H1 (cell line): ENCODE measurements around the gene DNAJC7. TPM values are rescaled to one million over a fixed set of nuclear protein-coding genes. Genes with fewer than 3 reads are reported as not detected.

Experiments
- CTCF ChIA-PET: fragments of 300-600 bp; sonication (Branson Sonifier 250); formaldehyde crosslinking; loops from one replicate; lab custom pipeline; 2021; ENCODE audit not compliant: partially characterized antibody; lab: Charles Lee
- POLR2A ChIA-PET: fragments of 300-600 bp; sonication (Branson Sonifier 250); formaldehyde crosslinking; loops from one replicate; lab custom pipeline; 2021; ENCODE audit warnings: inconsistent platforms; ENCODE audit not compliant: partially characterized antibody; lab: Charles Lee
- DNase-seq, 2 experiments: peaks; one replicate each; pipeline versions ENCODE4 v3.0.0 to v3.0.0-alpha.2; 2010 to 2022; ENCODE audit warnings: low spot score in 2 of 2, low read depth in 1 of 2, mixed read lengths in 1 of 2
- FAIRE-seq: peaks from 2 replicates; lab custom pipeline; 2011; peaks lifted over from hg19 to GRCh38; lab: Jason Lieb, UNC
- H2AFZ ChIP-seq: 2 replicates; pipeline ENCODE4 v1.8.1; 2012; ENCODE audit warnings: low read length, inconsistent platforms
- H2AK5ac ChIP-seq: 2 replicates; pipeline ENCODE4 v1.6.1; 2013; ENCODE audit warnings: low read depth, low read length
- H2BK120ac ChIP-seq: replicated peaks from 2 replicates; pipeline ENCODE3; 2013; ENCODE audit warnings: low read depth, low read length, inconsistent platforms
- H2BK12ac ChIP-seq: 2 replicates; pipeline ENCODE4 v1.6.1; 2013; ENCODE audit warnings: low read depth, low read length
- H2BK15ac ChIP-seq: 2 replicates; pipeline ENCODE4 v1.6.1; 2013; ENCODE audit warnings: low read length
- H2BK20ac ChIP-seq: 2 replicates; pipeline ENCODE4 v1.6.1; 2013; ENCODE audit warnings: low read length
- H2BK5ac ChIP-seq: 2 replicates; pipeline ENCODE4 v1.6.1; 2013; ENCODE audit warnings: low read depth, low read length
- H3K14ac ChIP-seq: 2 replicates; pipeline ENCODE4 v1.6.1; 2013; ENCODE audit warnings: inconsistent platforms; ENCODE audit not compliant: insufficient read length
- H3K18ac ChIP-seq: 2 replicates; pipeline ENCODE4 v1.6.1; 2013; ENCODE audit warnings: low read length; ENCODE audit errors: extremely low read depth
- H3K23ac ChIP-seq: 2 replicates; pipeline ENCODE4 v1.6.1; 2013; ENCODE audit warnings: inconsistent platforms; ENCODE audit not compliant: insufficient read length
- H3K23me2 ChIP-seq: 2 replicates; pipeline ENCODE4 v1.6.1; 2013; ENCODE audit warnings: low read depth, low read length
- H3K27ac ChIP-seq: 2 replicates; pipeline ENCODE4 v1.6.1; 2011; ENCODE audit warnings: low read depth, low read length, inconsistent platforms
- H3K27me3 ChIP-seq, 4 experiments: replicated peaks in 1 of 4; 1 replicate in 1 of 4; 2 replicates in 3 of 4; pipeline versions ENCODE4 v1.6.1 to v1.8.1; 2011 to 2013; ENCODE audit warnings: low read length in 3 of 4, mild to moderate bottlenecking in 3 of 4, inconsistent platforms in 2 of 4, mixed read lengths in 2 of 4, moderate library complexity in 1 of 4; ENCODE audit not compliant: control insufficient read depth in 3 of 4, insufficient read depth in 3 of 4; ENCODE audit errors: extremely low read depth in 1 of 4
- H3K36me3 ChIP-seq, 4 experiments: 2 replicates each; pipeline versions ENCODE4 v1.6.1 to v1.8.1; 2011 to 2013; ENCODE audit warnings: mild to moderate bottlenecking in 4 of 4, low read length in 3 of 4, moderate library complexity in 2 of 4, control low read depth in 1 of 4, inconsistent platforms in 1 of 4; ENCODE audit not compliant: insufficient read depth in 4 of 4, control insufficient read depth in 2 of 4
- H3K4ac ChIP-seq: replicated peaks from 2 replicates; pipeline ENCODE3; 2013; ENCODE audit warnings: low read length, low read depth, mixed read lengths, inconsistent platforms; ENCODE audit not compliant: insufficient read length
- H3K4me1 ChIP-seq, 4 experiments: replicated peaks in 1 of 4; 1 replicate in 1 of 4; 2 replicates in 3 of 4; pipeline versions ENCODE4 v1.6.1 to v1.8.1; 2011 to 2013; ENCODE audit warnings: low read length in 3 of 4, inconsistent platforms in 2 of 4, mixed read lengths in 1 of 4; ENCODE audit not compliant: insufficient read depth in 4 of 4, control insufficient read depth in 3 of 4
- H3K4me2 ChIP-seq, 2 experiments: 2 replicates each; pipeline versions ENCODE4 v1.6.1 to v1.8.1; 2011 to 2013; ENCODE audit warnings: low read depth in 2 of 2, low read length in 2 of 2, control low read depth in 1 of 2, inconsistent platforms in 1 of 2, mild to moderate bottlenecking in 1 of 2; ENCODE audit not compliant: insufficient read depth in 1 of 2
- H3K4me3 ChIP-seq, 4 experiments: fragments of 200-600, 300-600 bp in 1 of 4; sonication (generic), shearing (Covaris generic), sonication (Bioruptor Twin) in 1 of 4; 2 replicates each; pipeline versions ENCODE4 v1.5.1 to v1.8.1; 2011 to 2016; ENCODE audit warnings: low read length in 4 of 4, low read depth in 3 of 4, control low read depth in 2 of 4, inconsistent platforms in 2 of 4, mild to moderate bottlenecking in 2 of 4, mixed read lengths in 1 of 4, moderate library complexity in 1 of 4; ENCODE audit not compliant: insufficient read depth in 2 of 4; ENCODE audit errors: extremely low read depth in 1 of 4
- H3K56ac ChIP-seq: replicated peaks from 2 replicates; pipeline ENCODE3; 2013; ENCODE audit warnings: low read depth, mild to moderate bottlenecking, mixed read lengths, low read length, inconsistent platforms; ENCODE audit not compliant: insufficient read length
- H3K79me1 ChIP-seq: 2 replicates; pipeline ENCODE4 v1.6.1; 2013; ENCODE audit warnings: low read depth, low read length, control low read depth
- H3K79me2 ChIP-seq, 2 experiments: 2 replicates each; pipeline versions ENCODE4 v1.6.1 to v1.8.1; 2012 to 2013; ENCODE audit warnings: low read length in 2 of 2, mild to moderate bottlenecking in 2 of 2, inconsistent platforms in 1 of 2; ENCODE audit not compliant: insufficient read depth in 2 of 2, control insufficient read depth in 1 of 2
- H3K9ac ChIP-seq, 4 experiments: replicated peaks in 1 of 4; 1 replicate in 1 of 4; 2 replicates in 3 of 4; pipeline versions ENCODE4 v1.6.1 to v1.8.1; 2011 to 2013; ENCODE audit warnings: low read depth in 3 of 4, low read length in 3 of 4, control low read depth in 2 of 4, mild to moderate bottlenecking in 2 of 4, moderate library complexity in 2 of 4, inconsistent platforms in 1 of 4; ENCODE audit errors: extremely low read depth in 1 of 4
- H3K9me3 ChIP-seq, 2 experiments: 2 replicates each; pipeline versions ENCODE4 v1.6.1 to v1.8.1; 2012 to 2013; ENCODE audit warnings: mild to moderate bottlenecking in 2 of 2, moderate library complexity in 2 of 2, control low read depth in 1 of 2, inconsistent platforms in 1 of 2, low read depth in 1 of 2, low read length in 1 of 2, mixed read lengths in 1 of 2; ENCODE audit not compliant: insufficient read depth in 2 of 2
- H4K20me1 ChIP-seq, 2 experiments: replicated peaks in 1 of 2; 2 replicates each; pipeline versions ENCODE3 to v1.8.1; 2011 to 2013; ENCODE audit warnings: inconsistent platforms in 2 of 2, low read length in 2 of 2, mild to moderate bottlenecking in 1 of 2; ENCODE audit not compliant: insufficient read depth in 2 of 2, control insufficient read depth in 1 of 2
- H4K5ac ChIP-seq: 2 replicates; pipeline ENCODE4 v1.6.1; 2013; ENCODE audit warnings: low read length, low read depth, mixed read lengths, inconsistent platforms; ENCODE audit not compliant: insufficient read length
- H4K8ac ChIP-seq: 2 replicates; pipeline ENCODE4 v1.8.0; 2013; ENCODE audit warnings: mild to moderate bottlenecking, moderate library complexity, low read length, inconsistent platforms; ENCODE audit not compliant: insufficient read depth; ENCODE audit errors: extremely low read depth
- H4K91ac ChIP-seq: replicated peaks from 2 replicates; pipeline ENCODE3; 2013; ENCODE audit warnings: low read length, mixed read lengths, inconsistent platforms; ENCODE audit not compliant: insufficient read length
- EZH2 ChIP-seq: fragments of 200-600 bp; sonication (generic); IDR thresholded peaks from 2 replicates; pipeline ENCODE4 v1.7.1; 2012; ENCODE audit warnings: low read depth, mild to moderate bottlenecking, moderate library complexity, low read length, inconsistent platforms; ENCODE audit not compliant: severe bottlenecking
- KDM1A ChIP-seq: fragments of 200-600, 300-600 bp; sonication (generic); IDR thresholded peaks from 2 replicates; pipeline ENCODE4 v1.7.1; 2016; ENCODE audit warnings: mild to moderate bottlenecking, low read length, borderline replicate concordance
- KDM4A ChIP-seq: IDR thresholded peaks from one replicate; pipeline ENCODE4 v1.7.1; 2012; ENCODE audit warnings: low read depth, mild to moderate bottlenecking, moderate library complexity, low read length, inconsistent platforms; ENCODE audit not compliant: severe bottlenecking
- NANOG ChIP-seq: IDR thresholded peaks from 2 replicates; pipeline ENCODE4 v1.6.1; 2011; ENCODE audit warnings: low read length, low read depth, mild to moderate bottlenecking, inconsistent platforms; ENCODE audit not compliant: insufficient read depth, poor library complexity, severe bottlenecking
- RAD21 ChIP-seq, 2 experiments: IDR thresholded peaks in 1 of 2; conservative IDR thresholded peaks in 1 of 2; 2 replicates each; pipeline ENCODE4 v1.6.1; 2011; ENCODE audit warnings: low read depth in 2 of 2, low read length in 2 of 2, improper control_type of control experiment in 1 of 2, inconsistent platforms in 1 of 2, mild to moderate bottlenecking in 1 of 2, moderate library complexity in 1 of 2
- SIN3A ChIP-seq, 2 experiments: IDR thresholded peaks in 1 of 2; conservative IDR thresholded peaks in 1 of 2; 2 replicates each; pipeline ENCODE4 v1.6.1; 2011 to 2012; ENCODE audit warnings: low read length in 2 of 2, improper control_type of control experiment in 1 of 2, low read depth in 1 of 2, mild to moderate bottlenecking in 1 of 2
- SP2 ChIP-seq: IDR thresholded peaks from 2 replicates; pipeline ENCODE4 v1.6.1; 2012; ENCODE audit warnings: mild to moderate bottlenecking, low read length, inconsistent platforms
- SP4 ChIP-seq: IDR thresholded peaks from 2 replicates; pipeline ENCODE4 v1.6.1; 2012; ENCODE audit warnings: low read length, inconsistent platforms
- SRF ChIP-seq: IDR thresholded peaks from 2 replicates; pipeline ENCODE4 v1.6.1; 2011; ENCODE audit warnings: mild to moderate bottlenecking, low read depth, low read length, moderate library complexity
- SUZ12 ChIP-seq: fragments of 200-600 bp; sonication (generic); IDR thresholded peaks from 2 replicates; pipeline ENCODE4 v1.6.1; 2012; ENCODE audit warnings: mild to moderate bottlenecking, inconsistent platforms, low read length, moderate library complexity, mixed read lengths
- TAF1 ChIP-seq: IDR thresholded peaks from 2 replicates; pipeline ENCODE4 v1.6.1; 2011; ENCODE audit warnings: mild to moderate bottlenecking, low read depth, low read length
- WGBS, 2 experiments: shearing (Covaris generic) in 1 of 2; methylation state at CpG; one replicate each; pipeline versions ENCODE4 v1.1.6 to v1.1.7; 2013 to 2015; ENCODE audit warnings: low lambda C conversion rate in 2 of 2, mixed read lengths in 2 of 2, inconsistent platforms in 1 of 2, low coverage in 1 of 2, missing lambda C conversion rate in 1 of 2; ENCODE audit not compliant: insufficient replicate concordance in 2 of 2, insufficient coverage in 1 of 2, insufficient read length in 1 of 2; ENCODE audit errors: extremely low coverage in 1 of 2, missing lambda C conversion rate in 1 of 2; 5-methylcytosine and 5-hydroxymethylcytosine counted together
- polyA plus RNA-seq, 7 experiments: library from polyadenylated mRNA; depleted of rRNA in 3 of 7; stranded (reverse) in 5 of 7; unstranded in 2 of 7; fragments of >200 nt in 5 of 7; fragments of 200-250 nt in 2 of 7; gene quantifications; 1 replicate in 5 of 7; 2 replicates in 1 of 7; 4 replicates in 1 of 7; pipeline versions ENCODE4 v1.2.1 to v1.2.3, GENCODE V29; 2011 to 2013; ENCODE audit warnings: missing spikeins in 2 of 7, mixed read lengths in 2 of 7
- total RNA-seq: library from RNA; stranded (reverse); fragmentation: NEBNext Ultra II Directional; extraction: Animal tissue kit (Norgen Biotek cat#: 25700); gene quantifications from 2 replicates; pipeline ENCODE4 v1.2.1, GENCODE V29; 2021

DNAJC7 gene
- total and polyA plus RNA-seq, 2 of the 8 experiments (the other 6 are each of a cell fraction or from before 2014, with no cell fraction given), result 31.0 to 148 TPM

GRCh38 chr17:42053731-42054500, 36.7 kb upstream of the DNAJC7 start:
- peaks cover 0 to 4% (median 1%) of the 10 kb centered on the region in 4 experiments; a peak in 3 of 7 replicates for H3K27me3 ChIP-seq
- no peak overlapping the region for H4K5ac ChIP-seq
- H3K9ac ChIP-seq, result no peak overlapping the region
- 54% methylated on average over 7 of the region's 12 CpGs; no CpG with 5 or more reads in 1 of the 2 experiments for WGBS, 2 experiments
- peaks cover 8% of the 10 kb centered on the region; the same call in 1 of the 2 replicates for H3K23me2 ChIP-seq
- H2BK120ac ChIP-seq, result no peak overlapping the region
- H3K36me3 ChIP-seq, result no peaks in the 10 kb centered on the region
- no peak overlapping the region for H4K8ac ChIP-seq
- POLR2A ChIA-PET, result interaction anchor here (0.9 to 1.9 kb wide), 5 partner anchors 13 to 48 kb away, joined by 3 to 4 read pairs (median 4); no protein-coding TSS in a partner anchor
- peak overlapping the region; percentile 35; the same call in 1 of the 2 replicates for H2BK12ac ChIP-seq
- no peaks in the 10 kb centered on the region for H3K9me3 ChIP-seq
- no peak overlapping the region for H3K27ac ChIP-seq
- no peak overlapping the region for H4K91ac ChIP-seq
- H4K20me1 ChIP-seq, result no peaks in the 10 kb centered on the region
- peak overlapping the region in 1 of 2 experiments; percentile 16; a peak in 1 of 4 replicates for H3K4me2 ChIP-seq
- no peak overlapping the region for H2BK20ac ChIP-seq
- peak overlapping the region; percentile 2 for H3K4ac ChIP-seq
- no peak overlapping the region for H3K23ac ChIP-seq
- H2BK5ac ChIP-seq, result peak overlapping the region; percentile 27; the same call in 1 of the 2 replicates
- no peak overlapping the region for H2AK5ac ChIP-seq
- no peak overlapping the region; the same call in 1 of the 2 replicates for H3K18ac ChIP-seq
- FAIRE-seq (no peak), DNase-seq (no peak)
- H3K79me2 ChIP-seq, result no peaks in the 10 kb centered on the region
- peak overlapping the region; percentile 67; the same call in 1 of the 2 replicates for H2BK15ac ChIP-seq
- H2AFZ ChIP-seq, result no peak overlapping the region
- no peak overlapping the region for H3K14ac ChIP-seq
- CTCF ChIA-PET, result interaction anchor here (0.8 to 17.0 kb wide), 14 partner anchors 8 to 60 kb away, joined by 3 to 381 read pairs (median 6); partner anchors contain the start of genes DHX58, HSPB9, KAT2A and NKIRAS2
- no peak overlapping the region for H3K56ac ChIP-seq
- H3K4me1 ChIP-seq, result peaks cover 0 to 28% (median 14%) of the 10 kb centered on the region in 4 experiments; a peak in 6 of 7 replicates
- H3K79me1 ChIP-seq, result no peaks in the 10 kb centered on the region
- no peak overlapping the region for H3K4me3 ChIP-seq
- no peak for TF ChIP-seq TAF1
- no peak for TF ChIP-seq RAD21 (IDR thresholded peaks at IDR 0.05 in 1 of 2, conservative IDR thresholded peaks at IDR 0.05 in 1 of 2; ENCODE audit: low read depth in 2 of 2, low read length in 2 of 2)
- no peak for TF ChIP-seq KDM4A
- no peak for TF ChIP-seq EZH2
- no peak for TF ChIP-seq SP2
- TF ChIP-seq SUZ12, result no peak
- no peak for TF ChIP-seq KDM1A
- TF ChIP-seq SP4, result no peak
- TF ChIP-seq SIN3A (conservative IDR thresholded peaks at IDR 0.05 in 1 of 2, IDR thresholded peaks at IDR 0.05 in 1 of 2; ENCODE audit: low read depth in 1 of 2, low read length in 2 of 2), result no peak
- no peak for TF ChIP-seq NANOG
- no peak for TF ChIP-seq SRF
